ENCODE data around the gene TRIM52. TPM values are rescaled to one million over a fixed set of nuclear protein-coding genes. Genes with fewer than 3 reads are reported as not detected.

TRIM52 gene
- total and polyA plus RNA-seq, 2 of the 13 experiments (the other 11 are each of a cell fraction or from before 2014, with no cell fraction given): 7.2 to 11.6 TPM

GRCh38 chr5:181243564-181244343 is 17.2 kb downstream of the TRIM52 start, which contains the start of gene RACK1 (continued):
- no peak for TF ChIP-seq RFXAP (CRISPR knock-in tag; IDR thresholded peaks at IDR 0.05; ENCODE audit: borderline replicate concordance)
- no peak for TF ChIP-seq SOX6 (IDR thresholded peaks at IDR 0.05)
- 0 out of 2 replicates have a peak, but pooled peaks have one; percentile 20 for TF ChIP-seq SOX6 (CRISPR knock-in tag; IDR thresholded peaks at IDR 0.05)
- peak; percentile 83 for TF ChIP-seq ZNF12 (CRISPR knock-in tag; IDR thresholded peaks at IDR 0.05)
- no peak for TF ChIP-seq GRHL1 (CRISPR knock-in tag; conservative IDR thresholded peaks at IDR 0.05)
- TF ChIP-seq ZNF44 (CRISPR knock-in tag; IDR thresholded peaks at IDR 0.05): no peak
- peak; percentile 68 for TF ChIP-seq MED8 (CRISPR knock-in tag; IDR thresholded peaks at IDR 0.05; ENCODE audit: insufficient replicate concordance)
- no peak for TF ChIP-seq ATAD3A (CRISPR knock-in tag; IDR thresholded peaks at IDR 0.05)
- TF ChIP-seq ARID3A (IDR thresholded peaks at IDR 0.05; ENCODE audit: low read depth, low read length): no peak
- TF ChIP-seq FIP1L1 (IDR thresholded peaks at IDR 0.05; ENCODE audit: borderline replicate concordance, insufficient read depth, low read depth, low read length): no peak
- TF ChIP-seq ISX (CRISPR knock-in tag; conservative IDR thresholded peaks at IDR 0.05): no peak
- TF ChIP-seq ZNF746 (CRISPR knock-in tag; IDR thresholded peaks at IDR 0.05): no peak
- no peak for TF ChIP-seq NKX3-1 (CRISPR knock-in tag; IDR thresholded peaks at IDR 0.05)
- no peak for TF ChIP-seq ZNF17 (CRISPR knock-in tag; IDR thresholded peaks at IDR 0.05)
- no peak; the same call in 1 of the 2 replicates for TF ChIP-seq ZBTB7A (CRISPR knock-in tag; IDR thresholded peaks at IDR 0.05)
- peak; percentile 42; the same call in 1 of the 2 replicates for TF ChIP-seq ZNF703 (CRISPR knock-in tag; IDR thresholded peaks at IDR 0.05; ENCODE audit: borderline replicate concordance)
- peak; percentile 50 for TF ChIP-seq HNRNPLL (IDR thresholded peaks at IDR 0.05; ENCODE audit: low read depth, low read length, poor library complexity, severe bottlenecking)
- no peak for TF ChIP-seq ZNF557 (CRISPR knock-in tag; IDR thresholded peaks at IDR 0.05)
- TF ChIP-seq ZGPAT (CRISPR knock-in tag; IDR thresholded peaks at IDR 0.05): peak; percentile 66
- no peak for TF ChIP-seq EZH2 (conservative IDR thresholded peaks at IDR 0.05; ENCODE audit: low read depth, low read length)
- TF ChIP-seq ZNF367 (CRISPR knock-in tag; IDR thresholded peaks at IDR 0.05; ENCODE audit: borderline replicate concordance): no peak
- TF ChIP-seq KDM1A (CRISPR knock-in tag; IDR thresholded peaks at IDR 0.05): 0 out of 2 replicates have a peak, but pooled peaks have one; percentile 10
- TF ChIP-seq ZNF143 (CRISPR knock-in tag; IDR thresholded peaks at IDR 0.05): peak; percentile 80
- TF ChIP-seq MATR3 (CRISPR knock-in tag; IDR thresholded peaks at IDR 0.05): no peak
- 0 out of 2 replicates have a peak, but pooled peaks have one; percentile 73 for TF ChIP-seq MTERF4 (CRISPR knock-in tag; IDR thresholded peaks at IDR 0.05)
- peak; percentile 96 for TF ChIP-seq DMAP1 (CRISPR knock-in tag; IDR thresholded peaks at IDR 0.05)

Data from HepG2 (cell line).